AG04449 (cell line): ENCODE data around the gene STN1.

ENCODE experiments used
- CTCF ChIA-PET: fragments of 350-600 bp; formaldehyde crosslinking; extraction: SDS; loops from one replicate; lab custom pipeline; 2021; ENCODE audit warnings: antibody characterized with exemption; lab: Yijun Ruan, JAX
- POLR2A ChIA-PET: fragments of 400-600, 350-600 bp; formaldehyde crosslinking; extraction: SDS; loops from one replicate; lab custom pipeline; 2020; ENCODE audit warnings: antibody characterized with exemption, inconsistent platforms; lab: Yijun Ruan, JAX
- DNase-seq: peaks from one replicate; pipeline ENCODE4 v3.0.0-alpha.2; 2010; ENCODE audit warnings: low read depth, low spot score
- H3K4me3 ChIP-seq: 2 replicates; pipeline ENCODE4 v1.5.1; 2011; ENCODE audit warnings: low read depth, mild to moderate bottlenecking, control low read depth, low read length
- CTCF ChIP-seq: IDR thresholded peaks from one replicate; pipeline ENCODE4 v1.5.1; 2011; ENCODE audit warnings: mild to moderate bottlenecking, moderate library complexity, low read length, control low read depth, inconsistent platforms; ENCODE audit not compliant: insufficient read depth; ENCODE audit errors: missing control alignments

Gene STN1

DNA sequence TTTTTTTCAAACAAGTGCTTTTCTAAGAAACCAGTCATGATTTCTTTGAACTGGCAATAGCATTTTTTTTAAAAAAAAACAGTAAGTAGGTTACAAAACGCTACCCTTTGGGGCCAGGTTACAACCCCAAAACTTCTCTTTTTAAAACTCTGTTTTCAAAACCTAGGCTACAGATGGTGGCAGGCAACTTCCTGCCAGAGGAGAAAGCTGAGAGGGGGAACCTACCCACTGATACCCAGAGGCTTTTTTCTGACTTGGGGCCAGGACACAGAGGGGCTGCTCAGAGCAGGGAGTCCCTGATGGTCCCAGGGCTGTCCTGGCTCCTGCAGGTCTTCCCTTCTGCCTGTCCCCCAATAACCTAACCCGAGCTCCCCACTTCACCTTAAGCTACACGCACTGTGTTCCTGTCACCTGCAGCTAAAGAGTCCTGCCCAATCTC is 6.9 kb downstream of the STN1 start:
- no peak overlapping the region for H3K4me3 ChIP-seq
- POLR2A ChIA-PET, result no interaction called here
- no peak for TF ChIP-seq CTCF
- DNase-seq, result no peak
- CTCF ChIA-PET, result interaction anchor here (1.4 kb wide), 2 partner anchors 16 to 23 kb away, joined by 3 read pairs; no protein-coding TSS in a partner anchor

DNA sequence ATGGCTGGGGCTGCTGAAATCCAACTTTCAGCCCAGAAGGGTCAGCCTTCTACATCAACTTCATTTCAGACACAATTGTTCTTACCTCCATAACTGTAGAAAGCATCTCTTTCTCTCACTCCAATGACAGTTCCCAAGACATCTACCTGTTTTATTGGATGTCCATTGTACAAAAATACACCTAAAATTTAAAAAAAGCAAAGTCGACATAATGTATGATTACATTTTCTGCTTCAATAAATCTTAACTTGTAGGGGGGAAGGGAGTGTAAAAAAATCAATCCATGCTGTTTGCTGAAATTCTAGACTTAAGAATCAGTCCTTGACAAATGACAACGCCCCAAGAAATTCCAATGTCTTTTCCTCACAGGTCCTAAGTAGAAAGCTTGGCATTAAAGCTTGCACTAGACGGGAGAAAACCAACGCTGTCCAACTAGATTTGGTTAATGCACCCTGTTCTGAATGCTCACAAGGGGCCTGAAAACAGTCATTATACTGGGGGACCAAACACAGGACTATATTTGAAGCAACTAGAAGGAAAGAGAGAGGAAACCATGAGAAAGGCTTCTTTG is 7.5 kb downstream of the STN1 start:
- H3K4me3 ChIP-seq, result no peak overlapping the region
- CTCF ChIA-PET, result interaction anchor here (1.4 to 3.2 kb wide), 2 partner anchors 22 to 23 kb away, joined by 3 to 24 read pairs; no protein-coding TSS in a partner anchor
- no peak for TF ChIP-seq CTCF
- no peak for DNase-seq
- POLR2A ChIA-PET, result no interaction called here

GRCh38 chr10:103905441-103905840 is 12.5 kb downstream of the STN1 start:
- ChIA-PET CTCF (interaction anchor here (0.9 kb wide), 1 partner anchor 17 kb away, joined by 3 read pairs; no protein-coding TSS in a partner anchor), POLR2A (no interaction called here)
- no peak overlapping the region for H3K4me3 ChIP-seq
- DNase-seq, result no peak
- TF ChIP-seq CTCF, result no peak

- no peak overlapping the region for H3K4me3 ChIP-seq
- DNase-seq, result no peak
- CTCF ChIA-PET, result interaction anchor here (0.8 to 5.9 kb wide), 4 partner anchors 9 to 19 kb away, joined by 3 to 51 read pairs (median 6); no protein-coding TSS in a partner anchor
- POLR2A ChIA-PET, result no interaction called here
- TF ChIP-seq CTCF, result no peak
Observed at GRCh38 chr10:103901299-103901698, 16.7 kb downstream of the STN1 start.

DNA sequence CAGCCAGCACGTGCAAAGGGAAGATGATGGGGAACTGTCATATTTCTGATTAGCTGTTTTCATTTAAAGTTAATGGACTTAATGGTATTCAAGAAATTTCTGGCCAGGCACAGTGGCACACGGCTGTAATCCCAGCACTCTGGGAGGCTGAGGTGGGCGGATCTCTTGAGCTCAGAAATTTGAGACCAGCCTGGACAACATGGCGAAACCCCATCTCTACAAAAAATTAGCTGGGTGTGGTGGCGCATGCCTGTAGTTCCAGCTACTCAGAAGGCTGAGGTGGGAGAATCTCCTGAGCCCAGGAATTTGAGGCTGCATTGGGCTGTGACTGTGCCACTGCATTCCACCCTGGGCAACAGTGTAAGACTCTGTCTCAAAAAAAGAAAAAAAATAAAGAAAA is 18.7 kb downstream of the STN1 start:
- TF ChIP-seq CTCF, result no peak
- POLR2A ChIA-PET, result no interaction called here
- DNase-seq, result no peak
- no peak overlapping the region for H3K4me3 ChIP-seq
- CTCF ChIA-PET, result interaction anchor here (1.1 to 5.9 kb wide), 4 partner anchors 9 to 187 kb away, joined by 3 to 51 read pairs (median 4); no protein-coding TSS in a partner anchor

DNA sequence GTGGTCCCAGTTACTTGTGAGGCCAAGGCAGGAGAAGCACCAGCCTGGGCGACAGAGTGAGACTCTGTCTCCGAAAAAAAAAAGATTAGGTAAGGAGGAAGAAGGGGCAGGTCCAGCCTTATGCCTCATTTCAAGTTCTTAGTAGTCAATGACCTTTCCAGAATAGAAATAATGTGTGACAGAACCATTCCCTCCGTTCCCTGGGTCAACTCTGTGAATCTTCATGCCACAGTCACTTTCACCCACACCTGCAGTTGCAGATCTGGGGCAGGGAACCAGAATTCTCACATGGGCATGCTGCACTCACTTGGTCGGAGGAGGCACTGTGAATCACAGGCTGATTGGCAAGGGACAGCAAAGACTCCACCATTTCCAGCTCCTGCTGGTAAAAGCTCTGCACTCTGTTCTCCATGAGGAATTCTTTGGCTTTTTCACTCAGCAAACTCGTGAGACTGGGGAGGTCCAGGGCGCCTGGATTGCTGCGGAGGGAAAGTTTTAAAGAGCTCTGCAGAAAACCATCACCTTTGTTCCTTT is 20.7 kb downstream of the STN1 start:
- no peak for TF ChIP-seq CTCF
- CTCF ChIA-PET, result interaction anchor here (0.8 to 5.9 kb wide), 4 partner anchors 8 to 132 kb away, joined by 3 to 51 read pairs (median 6); no protein-coding TSS in a partner anchor
- no peak overlapping the region for H3K4me3 ChIP-seq
- POLR2A ChIA-PET, result no interaction called here
- DNase-seq, result no peak
